Measurements from ENCODE around the gene PEX6.

GRCh38 chr6:42981836-42982235 is 2.9 kb upstream of the PEX6 start:
- TF ChIP-seq CTCF (conservative IDR thresholded peaks at IDR 0.05; ENCODE audit: low read length) (no peak), EZH2phosphoT487 (IDR thresholded peaks at IDR 0.05; ENCODE audit: borderline replicate concordance) (no peak)

Data from Loucy (cell line).